ENCODE results near the gene ARL17A.
"Not testable (repeated sequence)": the region's sequence is repeated elsewhere in the genome, so short reads cannot be mapped to it uniquely, and the experiment has no call there.

GRCh38 chr17:46617121-46617520 is 37.6 kb upstream of the ARL17A start:
- TF ChIP-seq POLR2A (IDR thresholded peaks at IDR 0.05; ENCODE audit: low read length); GATA1 (IDR thresholded peaks at IDR 0.05; ENCODE audit: low read depth, low read length): not testable (repeated sequence)
